Activated T-cell treated with anti-CD3 and anti-CD28 coated beads for 24 hours (primary cell): Measurements from ENCODE around the gene ZC3HAV1.
"Not testable (repeated sequence)": the region's sequence is repeated elsewhere in the genome, so short reads cannot be mapped to it uniquely, and the experiment has no call there.

ENCODE experiments used
- DNase-seq: peaks from one replicate; pipeline ENCODE4 v3.0.0-alpha.2; 2020; ENCODE audit warnings: low read depth

The ZC3HAV1 gene

DNA sequence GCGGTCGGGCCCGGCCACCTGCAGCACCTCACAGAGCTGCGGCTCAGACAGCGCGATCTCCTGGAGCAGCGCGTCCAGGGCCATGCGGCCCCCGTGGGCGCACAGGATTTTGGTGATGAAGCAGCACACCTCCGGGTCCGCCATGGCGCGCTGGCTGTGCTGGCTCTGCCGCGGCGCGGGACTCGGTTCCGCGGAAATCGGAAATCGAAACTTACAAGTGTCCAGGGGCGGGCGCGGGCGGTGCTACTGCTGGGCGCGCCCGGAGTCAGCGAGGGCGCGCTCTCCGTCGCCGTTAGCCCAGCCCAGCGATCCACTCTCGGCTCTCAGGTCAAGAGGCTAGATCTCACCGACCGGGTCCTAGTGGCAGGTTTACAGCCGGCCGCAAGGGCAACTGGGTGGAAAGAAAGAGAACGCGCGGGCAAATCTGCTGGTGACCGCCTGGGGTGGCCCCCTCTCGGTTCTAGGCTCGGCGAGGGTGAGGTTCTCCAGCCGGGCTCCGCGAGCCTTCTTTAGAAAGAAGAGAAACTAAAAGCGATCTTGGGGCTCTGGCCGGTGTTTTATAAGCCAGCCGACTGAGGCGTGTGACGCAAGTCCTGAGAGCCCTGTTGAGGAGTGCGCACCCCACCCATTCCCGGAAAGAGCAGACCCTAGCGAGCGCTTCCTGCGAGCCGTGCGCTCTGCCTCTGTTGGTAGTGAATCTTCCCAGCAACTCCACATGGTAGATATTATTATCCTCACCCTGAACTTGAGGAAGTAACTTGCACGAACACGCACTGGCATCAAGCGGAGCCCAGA, at the start of gene ZC3HAV1:
Gene ZC3HAV1, minus strand, starts transcription at position 533 of the 795 bp plus-strand sequence. Its CDS starts 389 bp downstream, at position 144.
- DNase-seq: peak; percentile 82

DNA sequence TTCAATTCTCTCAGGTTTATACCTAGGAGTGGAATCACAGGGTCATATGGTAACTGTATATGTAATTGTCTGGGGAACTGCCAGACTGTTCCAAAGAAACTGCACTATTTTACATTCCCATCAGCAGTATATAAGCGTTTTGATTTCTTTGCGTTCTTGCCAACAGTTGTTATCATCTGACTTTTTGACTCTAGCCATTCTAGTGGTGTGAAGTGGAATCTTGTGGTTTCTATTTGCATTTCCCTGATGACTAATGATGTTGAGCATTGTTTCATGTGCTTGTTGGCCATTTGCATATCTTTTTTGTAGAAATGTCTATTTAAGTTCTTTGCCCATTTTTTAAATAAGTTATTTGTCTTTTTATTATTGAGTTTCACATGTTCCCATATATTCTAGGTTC, 44.3 kb upstream of the ZC3HAV1 start:
- no peak for DNase-seq

DNA sequence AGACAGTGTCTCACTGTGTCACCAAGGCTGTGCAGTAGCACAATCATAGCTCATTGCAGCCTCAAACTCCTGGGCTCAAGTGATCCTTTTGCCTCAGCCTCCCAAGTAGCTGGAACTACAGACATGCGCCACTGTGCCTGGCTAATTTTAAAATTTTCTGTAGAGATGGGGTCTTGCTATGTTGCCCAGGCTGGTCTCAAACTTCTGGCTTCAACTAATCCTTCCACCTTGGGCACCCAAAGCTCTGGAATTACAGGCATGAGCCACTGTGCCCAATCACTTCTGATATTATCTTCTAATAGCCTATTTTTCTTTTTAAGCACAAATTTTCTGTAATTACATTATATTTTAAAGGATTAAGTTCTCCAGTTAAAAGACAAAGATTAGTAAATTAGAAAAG, 42.6 kb upstream of the ZC3HAV1 start:
- DNase-seq: no peak

DNA sequence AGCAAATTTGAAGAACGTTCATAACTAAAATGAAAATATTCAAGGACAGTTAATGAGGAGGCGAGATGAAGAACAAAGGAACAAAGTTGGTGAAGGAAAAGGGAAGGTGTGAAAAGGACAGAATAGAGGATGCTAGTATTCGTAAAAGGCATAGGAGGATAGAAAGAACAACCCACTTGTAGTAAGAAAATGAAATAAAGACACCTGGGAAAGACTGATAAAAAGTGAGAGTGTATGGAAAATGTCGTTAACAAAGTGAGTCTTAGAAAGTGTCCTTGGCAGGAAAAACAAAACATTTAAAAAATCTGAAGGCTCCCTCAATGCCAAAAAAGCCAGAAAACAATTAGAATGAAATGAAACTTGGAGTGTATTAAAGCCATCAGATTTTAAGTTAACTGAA, 29.6 kb upstream of the ZC3HAV1 start:
- DNase-seq: no peak

DNA sequence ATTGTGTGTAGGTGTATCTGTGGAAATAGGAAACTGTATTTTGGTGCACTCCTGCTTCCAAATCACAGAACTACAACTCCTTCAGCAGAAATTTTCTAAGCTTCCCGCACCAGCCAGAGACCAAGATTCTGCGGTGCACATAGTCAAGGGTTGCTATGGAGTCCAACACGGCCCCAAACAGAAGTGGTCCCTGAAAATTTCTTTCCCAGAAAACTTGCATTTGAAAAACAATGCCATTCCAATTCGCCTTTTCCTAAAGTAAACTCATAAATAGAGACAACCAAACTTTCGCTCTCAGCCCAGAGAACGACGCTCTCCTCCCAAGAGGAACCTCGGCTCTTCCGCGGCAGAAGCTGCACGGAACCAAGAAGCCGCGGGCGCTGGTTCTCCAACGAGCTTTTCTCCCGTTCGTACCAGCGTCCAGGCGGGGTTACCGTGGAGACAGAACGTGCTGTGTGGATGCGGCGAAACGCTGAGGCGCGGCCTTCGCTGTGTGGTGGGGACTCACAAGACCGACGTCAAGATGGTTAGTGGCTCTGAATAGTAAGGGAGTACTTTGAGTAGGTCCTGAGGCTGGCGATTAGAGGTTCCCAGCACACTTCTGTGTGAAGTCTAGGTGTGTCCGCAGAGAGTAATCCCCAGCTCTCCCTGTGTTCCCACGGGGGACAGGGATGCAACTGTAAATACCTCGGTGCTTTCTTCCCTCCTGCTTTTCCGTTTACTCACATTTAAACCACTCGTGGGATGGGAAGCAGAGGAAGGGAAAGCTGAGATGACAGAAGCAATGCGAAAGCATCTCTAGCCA, 24.0 kb upstream of the ZC3HAV1 start:
- peak; percentile 86 for DNase-seq

DNA sequence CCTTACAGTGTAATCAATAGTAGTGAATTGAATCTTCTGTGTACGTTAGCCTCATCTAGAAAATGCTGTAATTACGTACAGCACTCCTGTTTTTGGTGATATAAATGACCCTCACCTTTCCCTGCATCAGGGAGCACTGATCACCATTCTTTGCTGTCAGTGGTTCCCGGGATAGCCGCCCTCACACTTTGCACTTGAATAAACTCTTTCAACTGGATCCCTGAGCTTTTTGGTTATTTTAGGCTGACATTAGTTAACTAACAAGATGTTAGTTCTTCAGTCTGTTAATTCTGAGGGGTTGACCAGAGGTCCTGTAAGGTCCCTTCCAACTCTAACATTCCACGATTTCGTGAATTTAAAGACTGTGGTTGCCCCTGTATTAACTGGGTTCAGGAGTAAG, 23.4 kb upstream of the ZC3HAV1 start:
- no peak for DNase-seq

DNA sequence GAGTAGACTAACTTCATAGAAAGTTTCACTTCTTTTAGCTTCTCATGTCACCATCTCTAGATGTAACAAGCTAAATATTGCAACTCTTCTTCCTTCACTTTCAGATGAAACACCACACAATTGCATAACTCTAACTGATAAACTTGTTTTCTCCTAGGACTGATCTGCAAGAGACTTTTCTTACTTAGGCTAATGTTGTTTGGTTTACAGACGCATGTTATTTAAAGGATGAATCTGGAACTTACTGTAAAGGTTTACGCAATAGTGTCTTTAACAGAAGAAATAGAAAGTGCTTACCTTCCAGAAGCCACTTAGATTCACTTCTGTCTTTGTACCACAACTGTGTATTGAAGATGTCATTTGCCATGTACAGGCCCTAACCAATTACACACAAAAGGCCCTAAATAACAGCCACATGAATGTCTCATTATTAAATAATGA, 22.1 kb upstream of the ZC3HAV1 start:
- no peak for DNase-seq

DNA sequence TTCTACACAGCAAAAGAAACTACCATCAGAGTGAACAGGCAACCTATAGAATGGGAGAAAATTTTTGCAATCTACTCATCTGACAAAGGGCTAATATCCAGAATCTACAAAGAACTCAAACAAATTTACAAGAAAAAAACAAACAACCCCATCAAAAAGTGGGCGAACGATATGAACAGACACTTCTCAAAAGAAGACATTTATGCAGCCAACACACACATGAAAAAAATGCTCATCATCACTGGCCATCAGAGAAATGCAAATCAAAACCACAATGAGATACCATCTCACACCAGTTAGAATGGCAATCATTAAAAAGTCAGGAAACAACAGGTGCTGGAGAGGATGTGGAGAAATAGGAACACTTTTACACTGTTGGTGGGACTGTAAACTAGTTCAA, 20.3 kb upstream of the ZC3HAV1 start:
- not testable (repeated sequence) for DNase-seq

DNA sequence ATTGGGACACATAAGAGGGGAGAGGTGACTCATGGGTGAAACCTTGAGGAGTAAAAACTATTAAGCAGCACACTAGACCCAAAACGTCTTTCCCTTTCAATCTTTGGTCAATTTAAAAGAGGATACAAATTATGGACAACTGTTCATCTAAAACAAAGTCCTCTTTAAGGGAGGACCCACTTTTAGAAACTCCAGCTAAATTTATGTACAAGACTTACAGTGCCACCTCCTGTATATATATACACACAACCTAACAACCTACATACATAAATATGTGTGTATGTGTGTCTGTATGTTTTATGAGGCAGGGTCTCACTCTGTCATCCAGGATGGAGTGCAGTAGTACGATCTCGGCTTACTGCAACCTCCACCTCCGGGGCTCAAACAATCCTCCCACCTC, 18.1 kb upstream of the ZC3HAV1 start:
- DNase-seq: no peak

DNA sequence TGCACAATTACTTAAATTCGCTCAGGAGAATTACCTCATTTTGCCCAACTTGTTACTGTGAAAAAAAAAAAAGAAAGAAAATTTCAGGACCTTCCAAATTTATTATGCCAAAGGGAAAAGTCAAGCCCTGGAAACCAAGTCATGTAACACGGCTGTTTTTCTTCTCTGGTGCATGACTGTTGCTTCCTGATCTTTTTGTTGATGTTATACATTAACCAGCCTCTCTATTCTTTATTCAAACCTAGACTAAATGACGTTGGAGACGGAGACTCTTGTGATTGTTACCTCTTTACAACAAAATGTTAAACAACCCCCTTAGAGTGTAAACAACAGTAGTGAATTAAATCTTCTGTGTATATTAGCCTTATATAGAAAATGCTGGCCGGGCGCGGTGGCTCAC, 16.1 kb upstream of the ZC3HAV1 start:
- no peak for DNase-seq

DNA sequence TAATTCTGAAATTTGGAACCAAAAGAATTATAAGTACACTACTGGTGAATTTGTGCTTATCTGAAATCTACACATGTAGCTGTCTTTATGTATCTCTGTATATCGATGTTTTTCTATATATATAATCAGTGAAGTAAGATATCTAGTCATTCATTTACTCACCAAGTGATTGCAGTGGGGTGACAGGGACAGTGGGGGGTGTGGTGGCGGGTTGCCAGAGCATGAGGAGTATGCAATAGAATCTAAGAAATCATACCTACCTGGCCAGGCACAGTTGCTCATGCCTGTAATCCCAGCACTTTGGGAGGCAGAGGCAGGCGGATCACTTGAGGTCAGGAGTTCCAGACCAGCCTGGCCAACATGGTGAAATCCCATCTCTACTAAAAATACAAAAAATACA, 15.5 kb upstream of the ZC3HAV1 start:
- not testable (repeated sequence) for DNase-seq

DNA sequence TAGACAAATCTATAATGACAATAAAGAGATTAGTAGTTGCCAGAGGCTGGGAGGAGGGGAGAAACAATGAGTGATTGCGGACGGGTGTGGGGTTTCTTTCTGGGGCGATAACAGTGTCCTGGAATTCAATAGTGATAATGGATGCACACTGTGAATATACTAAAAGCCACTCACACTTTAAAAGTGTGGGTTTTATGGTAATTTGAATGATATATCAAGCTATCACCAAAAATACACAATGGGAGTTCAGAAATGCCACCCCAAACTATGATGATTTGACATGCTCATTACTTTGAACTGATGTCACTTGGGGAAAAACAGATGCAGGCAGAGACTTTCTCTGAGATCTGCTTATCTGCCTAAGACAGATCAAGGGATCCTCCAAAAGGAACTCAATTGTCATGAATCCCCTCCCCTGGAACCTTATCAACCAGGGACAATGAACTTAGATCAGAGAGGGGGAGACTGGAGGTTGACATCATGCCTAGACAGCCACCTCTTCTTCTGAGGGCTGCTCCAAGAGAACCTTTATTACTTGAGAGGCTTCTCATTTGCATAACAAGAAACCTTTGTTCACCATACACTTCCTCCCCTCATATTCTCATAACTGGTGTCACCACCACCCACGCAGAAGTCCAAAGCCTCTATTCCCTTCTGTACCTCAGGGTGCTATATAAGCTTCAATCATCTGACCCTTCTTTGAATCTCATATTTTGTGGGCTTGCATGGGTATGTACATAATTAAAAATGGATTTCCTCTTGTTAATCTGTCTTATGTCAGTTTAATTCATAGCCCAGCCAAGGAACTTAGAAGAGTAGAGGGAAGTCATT, 14.8 kb upstream of the ZC3HAV1 start:
- DNase-seq: no peak

DNA sequence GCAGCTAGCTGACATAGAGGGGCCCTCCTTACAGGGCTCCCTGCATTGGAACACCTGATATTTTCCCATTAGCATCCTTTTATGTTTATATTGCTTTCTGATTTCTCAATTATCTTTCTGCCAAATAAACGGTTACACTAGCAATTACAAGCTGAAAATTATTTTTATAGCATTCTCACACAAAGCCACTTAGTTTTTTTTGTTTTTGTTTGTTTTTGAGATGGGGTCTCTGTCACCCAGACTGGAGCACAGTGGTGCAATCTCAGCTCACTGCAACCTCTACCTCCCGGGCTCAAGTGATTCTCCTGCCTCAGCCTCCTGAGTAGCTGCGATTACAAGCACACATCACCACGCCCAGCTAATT, 9.9 kb upstream of the ZC3HAV1 start:
- DNase-seq: no peak

DNA sequence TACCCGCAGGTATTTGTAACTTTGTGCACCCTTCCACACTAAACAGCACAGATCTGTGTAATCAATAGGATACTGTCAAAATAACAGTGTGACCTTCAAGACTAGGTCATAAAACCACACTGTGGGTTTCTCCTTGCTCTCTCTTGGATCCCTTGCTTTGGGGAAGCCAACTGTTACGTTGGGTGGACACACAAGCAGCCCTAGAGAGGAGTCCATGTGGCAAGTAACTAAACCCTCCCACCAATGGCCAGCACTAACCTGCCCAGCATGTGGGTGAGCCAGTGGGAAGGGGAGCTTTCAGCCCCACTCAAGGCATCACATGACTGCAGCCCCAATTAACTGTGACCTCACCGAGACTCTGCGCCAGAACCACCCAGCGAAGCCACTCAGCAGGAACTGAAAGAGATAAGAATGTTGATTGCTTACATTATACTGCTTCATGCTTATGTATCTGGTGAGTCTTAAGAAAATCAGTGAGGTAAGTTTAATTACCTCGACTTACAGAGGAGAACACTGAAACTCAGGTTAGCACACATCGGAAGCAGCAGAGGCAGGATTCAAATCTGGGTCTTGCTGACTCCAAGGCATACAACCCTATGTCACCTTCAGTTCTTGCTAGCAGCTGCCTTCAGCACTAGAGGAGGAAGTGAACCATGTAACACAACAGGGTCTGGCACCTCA, 9.4 kb upstream of the ZC3HAV1 start:
- DNase-seq: no peak

DNA sequence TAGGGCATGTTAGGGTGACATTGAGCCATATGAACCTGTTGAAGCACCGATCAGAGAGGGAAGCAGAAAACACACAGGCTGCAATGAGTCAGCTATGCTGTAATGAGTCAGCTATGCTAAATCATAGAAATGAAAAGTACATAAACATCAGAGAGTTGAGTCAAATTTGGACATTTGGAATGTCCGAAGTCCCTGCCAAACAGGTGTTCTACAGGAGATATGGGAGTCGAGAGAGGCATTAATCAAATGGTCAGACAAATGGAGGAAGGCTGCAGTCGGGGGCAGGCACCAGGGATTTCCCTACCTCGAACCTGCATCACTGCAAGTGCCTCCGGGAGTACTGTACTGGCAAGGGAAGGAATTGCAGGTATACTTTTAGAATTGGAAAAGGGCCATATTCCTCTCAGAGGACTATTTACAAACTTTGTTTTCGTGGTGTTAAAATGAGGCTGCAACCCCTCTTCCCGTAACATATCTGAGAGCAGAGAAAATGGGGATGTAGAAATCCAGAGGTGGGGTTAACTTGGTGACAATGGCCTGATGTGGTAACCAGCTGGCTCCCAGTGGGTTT, 8.8 kb upstream of the ZC3HAV1 start:
- no peak for DNase-seq

DNA sequence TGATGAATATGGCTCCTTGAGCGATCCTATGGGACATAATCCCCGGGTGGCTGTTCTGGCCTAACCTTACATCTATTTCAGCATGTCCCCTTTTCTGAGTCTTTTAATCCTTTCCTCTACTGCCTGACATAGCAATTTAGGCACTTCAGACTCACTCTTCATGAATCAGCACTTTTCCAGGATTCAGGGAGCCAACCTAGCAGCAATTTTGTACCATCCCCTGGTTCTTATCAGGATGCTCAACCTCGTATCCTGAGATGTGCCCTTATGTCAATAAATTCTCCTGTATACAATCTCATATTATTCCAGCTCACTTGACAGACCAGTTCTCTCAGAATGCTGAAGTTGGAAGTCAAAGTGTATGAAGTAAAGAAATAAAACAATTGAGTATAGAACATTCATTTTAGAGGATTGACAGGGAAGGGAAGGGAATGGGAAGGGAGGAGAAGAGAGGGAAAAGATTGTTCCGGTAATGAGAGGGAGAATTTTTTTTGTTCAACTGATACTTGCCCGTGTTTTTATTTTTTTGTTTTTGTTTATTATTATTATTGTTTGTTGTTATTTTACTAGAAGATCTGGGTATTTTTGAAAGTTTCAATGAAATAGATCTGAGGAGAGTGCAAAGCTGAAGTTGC, 8.2 kb upstream of the ZC3HAV1 start:
- DNase-seq: no peak

DNA sequence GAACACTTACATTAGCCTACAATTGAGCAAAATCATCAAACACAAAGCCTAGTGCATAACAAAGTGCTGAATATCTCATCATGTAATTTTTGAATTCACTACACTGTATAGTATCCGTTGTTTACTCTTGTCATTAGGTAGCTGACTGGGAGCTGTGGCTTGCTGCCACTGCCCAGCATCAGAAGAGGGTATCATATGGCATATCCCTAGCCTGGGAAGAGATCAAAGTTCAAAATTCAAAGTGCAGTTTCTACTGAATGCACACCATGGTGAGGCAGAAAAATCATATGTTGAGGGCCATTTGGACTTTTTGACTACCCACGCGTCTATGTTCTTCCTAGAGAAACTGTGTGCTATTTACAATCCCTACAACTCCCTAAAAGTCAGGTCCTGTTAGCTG, 7.5 kb upstream of the ZC3HAV1 start:
- no peak for DNase-seq

DNA sequence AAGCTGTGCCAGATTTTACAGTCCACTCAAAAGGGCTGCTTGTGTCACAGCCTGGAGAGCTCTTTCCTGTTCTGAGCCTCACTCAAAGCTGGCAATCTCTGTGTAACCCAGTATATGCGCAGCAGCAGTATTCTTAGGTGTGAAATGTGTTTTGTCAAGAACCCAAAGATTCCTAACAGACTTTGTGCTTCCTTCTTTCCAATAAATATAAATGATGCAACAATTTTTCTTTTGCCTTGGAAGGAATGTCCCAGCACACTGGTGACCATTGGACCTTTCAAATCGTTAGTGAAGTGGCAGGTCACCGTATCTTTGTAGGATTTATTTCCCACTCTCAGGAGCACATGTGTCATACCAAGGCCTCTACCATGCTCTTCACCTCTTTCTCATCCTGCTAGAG, 5.6 kb upstream of the ZC3HAV1 start:
- DNase-seq: no peak

DNA sequence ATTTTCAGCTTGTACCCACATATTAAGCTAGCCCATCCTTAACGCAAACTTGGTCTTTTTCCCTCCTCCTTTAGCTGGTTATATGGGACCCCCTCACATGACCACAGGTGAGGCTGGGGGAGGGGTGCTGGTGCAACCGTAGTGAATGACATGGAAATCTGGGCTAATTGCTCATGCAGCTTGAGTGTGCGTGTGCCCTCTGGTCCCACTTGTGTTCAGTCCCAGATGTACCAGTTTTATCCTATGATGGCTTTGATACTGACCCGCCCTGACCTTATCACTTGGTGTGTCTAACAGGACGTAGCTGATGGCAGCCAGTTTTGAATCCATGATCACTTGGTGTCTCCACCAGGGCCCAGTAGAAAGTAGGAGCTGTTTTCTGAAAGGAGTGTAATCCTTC, 5.1 kb upstream of the ZC3HAV1 start:
- DNase-seq: no peak

DNA sequence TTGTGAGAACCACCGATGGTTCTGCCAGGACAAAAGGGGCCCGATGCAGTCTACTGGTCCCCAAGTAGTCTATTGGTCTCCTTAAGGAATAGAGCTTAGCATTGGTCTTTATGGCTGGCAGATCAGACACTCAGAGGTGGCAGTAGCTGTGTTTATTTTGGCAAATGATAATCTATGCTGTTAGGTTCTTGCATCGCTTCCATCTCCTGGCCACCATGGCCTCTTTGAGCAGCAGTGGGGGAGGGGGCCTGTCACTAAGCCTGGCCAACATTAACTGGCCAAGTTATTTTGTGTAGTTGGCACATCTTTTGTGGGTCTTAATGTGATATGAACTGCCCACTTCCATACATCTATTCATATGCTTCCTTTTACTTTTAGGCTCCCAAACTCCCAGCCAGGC, 4.5 kb upstream of the ZC3HAV1 start:
- DNase-seq: no peak

DNA sequence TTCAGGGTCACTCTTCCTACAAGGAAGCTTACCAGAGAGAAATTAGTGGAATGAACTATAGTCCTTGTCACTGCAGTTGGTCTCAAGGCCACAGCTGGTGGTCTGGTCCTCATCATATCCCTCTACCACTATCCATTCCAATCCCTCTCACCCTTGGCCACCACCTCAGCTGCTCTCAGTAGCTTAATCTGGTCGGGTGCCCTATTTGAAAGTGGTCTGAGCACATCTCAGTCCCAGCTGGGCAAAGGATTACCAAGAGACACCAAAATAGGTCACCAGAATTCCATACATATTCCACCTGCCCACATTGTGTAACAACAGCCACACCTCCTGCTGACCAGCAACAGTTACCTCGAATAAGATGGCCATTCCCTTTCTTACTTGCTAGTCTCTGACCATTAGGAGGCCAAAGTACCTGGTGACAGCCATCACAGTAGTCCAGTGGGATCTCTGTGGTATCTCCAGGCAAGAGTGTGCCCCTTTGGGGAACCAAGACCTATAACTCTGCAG, 3.3 kb upstream of the ZC3HAV1 start:
- DNase-seq: no peak
